K562 (cell line): ENCODE data around the gene DTNB.
"Not testable (repeated sequence)": the region's sequence is repeated elsewhere in the genome, so short reads cannot be mapped to it uniquely, and the experiment has no call there.

Source experiments
- HCFC1 ChIP-seq: IDR thresholded peaks from 2 replicates; pipeline ENCODE4 v1.6.1; 2012; ENCODE audit warnings: low read depth, low read length, improper control_type of control experiment
- HIVEP1 ChIP-seq: fragments of 250-450 bp; sonication (Bioruptor Pico); IDR thresholded peaks from 2 replicates; pipeline ENCODE4 v1.4.0; 2020; ENCODE audit warnings: mild to moderate bottlenecking
- HMGXB4 ChIP-seq: sonication (generic); formaldehyde crosslinking; IDR thresholded peaks from 2 replicates; pipeline ENCODE4 v1.8.1; 2023; ENCODE audit warnings: mild to moderate bottlenecking, missing genetic modification reagents
- PHF20 ChIP-seq: fragments of 450-650 bp; IDR thresholded peaks from 2 replicates; pipeline ENCODE4 v1.6.1; 2018; ENCODE audit not compliant: partially characterized antibody
- RAD21 ChIP-seq, 2 experiments: fragments of 250-450 bp in 1 of 2; fragments of 450-650 bp in 1 of 2; sonication (Bioruptor Pico) in 1 of 2; formaldehyde crosslinking in 1 of 2; IDR thresholded peaks in 1 of 2; conservative IDR thresholded peaks in 1 of 2; 2 replicates each; pipeline versions ENCODE4 v1.4.0 to v1.8.0; 2020 to 2022; ENCODE audit warnings: mild to moderate bottlenecking in 2 of 2, moderate library complexity in 1 of 2
- TAF1 ChIP-seq: IDR thresholded peaks from 2 replicates; pipeline ENCODE4 v1.6.1; 2011; ENCODE audit warnings: mild to moderate bottlenecking, low read length, moderate library complexity; ENCODE audit not compliant: insufficient read depth, control insufficient read depth, severe bottlenecking; ENCODE audit errors: extremely low read depth
- TFAM ChIP-seq: fragments of 250-450 bp; sonication (Bioruptor Pico); conservative IDR thresholded peaks from 2 replicates; pipeline ENCODE4 v1.5.0; 2021; ENCODE audit warnings: mild to moderate bottlenecking, moderate library complexity

- TF ChIP-seq HIVEP1 (CRISPR knock-in tag); RAD21 (CRISPR knock-in tag; conservative IDR thresholded peaks at IDR 0.05 in 1 of 2, IDR thresholded peaks at IDR 0.05 in 1 of 2); TAF1; TFAM; PHF20; HMGXB4 (CRISPR knock-in tag); HCFC1: not testable (repeated sequence)
Observed at GRCh38 chr2:25535411-25536289, 137.7 kb downstream of the DTNB start.
